Head of caudate nucleus (tissue), 42 donors: ENCODE data around the gene SLC25A22.

Experiments used
- DNase-seq, 42 donors: peaks; one replicate each; pipeline versions ENCODE4 v3.0.0 to v3.0.0-alpha.2; 2020 to 2021; ENCODE audit warnings: mixed read lengths in 7 of 42
- intact Hi-C: fragments of 100-400 bp; cut with DNase I; formaldehyde crosslinking; loops from one replicate; pipeline ENCODE4 v1.15.0; 2022

The SLC25A22 gene

GRCh38 chr11:811446-812245 is 13.6 kb upstream of the SLC25A22 start:
- DNase-seq: no peak
- intact Hi-C loops: no loop called here

- intact Hi-C loops: no loop called here
- no peak for DNase-seq
Observed at GRCh38 chr11:810040-810567, 12.0 kb upstream of the SLC25A22 start.

GRCh38 chr11:809287-810039 is 11.4 kb upstream of the SLC25A22 start, which contains the start of gene RPLP2:
Gene RPLP2, plus strand, starts transcription at chr11:809967. Its CDS starts 268 bp downstream, at chr11:810235.
- peak; percentile 95 to 99 (median 98) for DNase-seq
- intact Hi-C loops: no loop called here

- intact Hi-C loops: no loop called here
- no peak for DNase-seq
Observed at GRCh38 chr11:808427-809286, 10.6 kb upstream of the SLC25A22 start.

- no peak for DNase-seq
- intact Hi-C loops: no loop called here
Observed at GRCh38 chr11:804599-804964, 6.5 kb upstream of the SLC25A22 start.

GRCh38 chr11:803770-804598 is 5.9 kb upstream of the SLC25A22 start:
- intact Hi-C loops: no loop called here
- DNase-seq: no peak

GRCh38 chr11:803467-803742 is 5.3 kb upstream of the SLC25A22 start:
- intact Hi-C loops: no loop called here
- no peak for DNase-seq

GRCh38 chr11:802693-803466 is 4.8 kb upstream of the SLC25A22 start:
- intact Hi-C loops: no loop called here
- no peak for DNase-seq

GRCh38 chr11:802018-802617 is 4.0 kb upstream of the SLC25A22 start:
- no peak for DNase-seq
- intact Hi-C loops: no loop called here

- intact Hi-C loops: no loop called here
- no peak for DNase-seq
Observed at GRCh38 chr11:801097-801780, 3.2 kb upstream of the SLC25A22 start.

- DNase-seq: no peak
- intact Hi-C loops: no loop called here
Observed at GRCh38 chr11:800473-800872, 2.4 kb upstream of the SLC25A22 start.

- peak in 1 of 42 donors; percentile 34 for DNase-seq
- intact Hi-C loops: loop anchor here (5.0 kb wide), 1 partner anchor 72 kb away; no protein-coding TSS in a partner anchor
Observed at GRCh38 chr11:799641-800316, 1.7 kb upstream of the SLC25A22 start.

- peak; percentile 58 to 87 (median 78) for DNase-seq
- intact Hi-C loops: loop anchor here (5.0 kb wide), 1 partner anchor 70 kb away; no protein-coding TSS in a partner anchor
Observed at GRCh38 chr11:797296-798092, 587 bp downstream of the SLC25A22 start.

GRCh38 chr11:796565-797295 is 1.4 kb downstream of the SLC25A22 start:
- intact Hi-C loops: loop anchor here (5.0 kb wide), 1 partner anchor 69 kb away; no protein-coding TSS in a partner anchor
- DNase-seq: peak in 1 of 42 donors; percentile 38
